Upper lobe of left lung (tissue), 6 donors: ENCODE measurements around the gene MEGF6. TPM values are rescaled to one million over a fixed set of nuclear protein-coding genes. Genes with fewer than 3 reads are reported as not detected.

Experiments
- ATAC-seq, 2 donors: fragments of 200-7000 bp; cut with Tn5 transposase; one replicate each; pipeline ENCODE4 v1.9.1; 2022; ENCODE audit warnings: mild to moderate bottlenecking in 2 of 2, moderate library complexity in 2 of 2; ENCODE audit not compliant: low FRiP score in 2 of 2
- DNase-seq, 2 donors: peaks; one replicate each; pipeline ENCODE4 v3.0.0-alpha.2; 2019 to 2020
- H3K27ac ChIP-seq, 4 donors: fragments of 200-600 bp; sonication (generic); one replicate each; pipeline ENCODE4 v1.5.1; 2016 to 2019
- H3K27me3 ChIP-seq, 4 donors: fragments of 200-600 bp; sonication (generic); one replicate each; pipeline ENCODE4 v1.5.1; 2017 to 2019
- H3K36me3 ChIP-seq, 4 donors: fragments of 200-600 bp; sonication (generic); one replicate each; pipeline ENCODE4 v1.5.1; 2016 to 2019
- H3K4me1 ChIP-seq, 4 donors: fragments of 200-600 bp; sonication (generic); one replicate each; pipeline ENCODE4 v1.5.1; 2018 to 2019
- H3K4me3 ChIP-seq, 4 donors: fragments of 200-600 bp; sonication (generic); one replicate each; pipeline ENCODE4 v1.5.1; 2017 to 2019; ENCODE audit warnings: mild to moderate bottlenecking in 2 of 4, moderate library complexity in 1 of 4
- H3K9me3 ChIP-seq, 4 donors: fragments of 200-600 bp; sonication (generic); one replicate each; pipeline ENCODE4 v1.5.1; 2018 to 2019
- CTCF ChIP-seq, 6 experiments: fragments of 450-650 bp in 4 of 6; fragments of 200-600 bp in 2 of 6; sonication (generic) in 2 of 6; IDR thresholded peaks; one replicate each; pipeline ENCODE4 v1.5.1; 2016 to 2019; ENCODE audit warnings: antibody characterized with exemption in 6 of 6
- EP300 ChIP-seq, 4 donors: sonication (generic); formaldehyde crosslinking; IDR thresholded peaks; one replicate each; pipeline ENCODE4 v1.5.1; 2017; ENCODE audit warnings: antibody characterized with exemption in 4 of 4, control low read depth in 2 of 4
- POLR2A ChIP-seq, 4 donors: fragments of 450-650 bp; IDR thresholded peaks; one replicate each; pipeline ENCODE4 v1.5.1; 2016 to 2017; ENCODE audit warnings: antibody characterized with exemption in 4 of 4, mild to moderate bottlenecking in 2 of 4
- POLR2AphosphoS5 ChIP-seq, 2 donors: sonication (generic); formaldehyde crosslinking; IDR thresholded peaks; one replicate each; pipeline ENCODE4 v1.5.1; 2017; ENCODE audit warnings: antibody characterized with exemption in 2 of 2
- WGBS, 2 donors: methylation state at CpG; one replicate each; pipeline ENCODE4 v1.1.5; 2017 to 2018; 5-methylcytosine and 5-hydroxymethylcytosine counted together
- total RNA-seq, 6 donors: library from RNA; depleted of rRNA in 4 of 6; stranded (reverse); fragments of >200 nt in 4 of 6; gene quantifications; one replicate each; pipeline versions ENCODE4 v1.1.0 to v1.2.1, GENCODE V29; 2016 to 2021
- donor health status: DM: no; HTN: no; CAD: no; lungs with moderate emphysema.
- donor health status: DM: no; HTN: yes; CAD: no; lungs with severe emphysema.

Gene MEGF6
- total RNA-seq, 6 donors from 2014 or later = 23.8 to 128 (median 83.5) TPM

- 88 to 90% methylated on average over 4 to 31 of the region's 36 CpGs for WGBS, 2 donors
- no peak overlapping the region for H3K4me3 ChIP-seq
- no peak overlapping the region for H3K27ac ChIP-seq
- peaks cover 2 to 11% (median 5%) of the 10 kb centered on the region in 4 donors for H3K4me1 ChIP-seq
- H3K9me3 ChIP-seq = no peaks in the 10 kb centered on the region
- peak in 1 of 2 donors; percentile 82 for DNase-seq
- H3K27me3 ChIP-seq = no peaks in the 10 kb centered on the region
- TF ChIP-seq EP300 (IDR thresholded peaks at IDR 0.05) = no peak
- no peak for TF ChIP-seq CTCF (IDR thresholded peaks at IDR 0.05)
- no peak for TF ChIP-seq POLR2A (IDR thresholded peaks at IDR 0.05)
- no peak for TF ChIP-seq POLR2AphosphoS5 (IDR thresholded peaks at IDR 0.05)
- no peak for ATAC-seq
- H3K36me3 ChIP-seq = peaks cover 0 to 39% (median 10%) of the 10 kb centered on the region in 4 donors
Measured at GRCh38 chr1:3495776-3496745, 115.2 kb downstream of the MEGF6 start.

- TF ChIP-seq POLR2A (IDR thresholded peaks at IDR 0.05) (no peak), POLR2AphosphoS5 (IDR thresholded peaks at IDR 0.05) (no peak), CTCF (IDR thresholded peaks at IDR 0.05) (no peak), EP300 (IDR thresholded peaks at IDR 0.05) (no peak)
- Histone ChIP-seq H3K27ac (no peak overlapping the region), H3K4me3 (no peak overlapping the region), H3K36me3 (peaks cover 0 to 36% (median 11%) of the 10 kb centered on the region in 4 donors), H3K4me1 (peaks cover 2 to 12% (median 6%) of the 10 kb centered on the region in 4 donors), H3K9me3 (no peaks in the 10 kb centered on the region), H3K27me3 (no peaks in the 10 kb centered on the region)
- peak in 1 of 2 donors; percentile 85 for DNase-seq
- ATAC-seq = no peak
- 82 to 95% methylated on average over 9 to 23 of the region's 34 CpGs for WGBS, 2 donors
Measured at GRCh38 chr1:3494321-3495308, 116.7 kb downstream of the MEGF6 start.

DNA sequence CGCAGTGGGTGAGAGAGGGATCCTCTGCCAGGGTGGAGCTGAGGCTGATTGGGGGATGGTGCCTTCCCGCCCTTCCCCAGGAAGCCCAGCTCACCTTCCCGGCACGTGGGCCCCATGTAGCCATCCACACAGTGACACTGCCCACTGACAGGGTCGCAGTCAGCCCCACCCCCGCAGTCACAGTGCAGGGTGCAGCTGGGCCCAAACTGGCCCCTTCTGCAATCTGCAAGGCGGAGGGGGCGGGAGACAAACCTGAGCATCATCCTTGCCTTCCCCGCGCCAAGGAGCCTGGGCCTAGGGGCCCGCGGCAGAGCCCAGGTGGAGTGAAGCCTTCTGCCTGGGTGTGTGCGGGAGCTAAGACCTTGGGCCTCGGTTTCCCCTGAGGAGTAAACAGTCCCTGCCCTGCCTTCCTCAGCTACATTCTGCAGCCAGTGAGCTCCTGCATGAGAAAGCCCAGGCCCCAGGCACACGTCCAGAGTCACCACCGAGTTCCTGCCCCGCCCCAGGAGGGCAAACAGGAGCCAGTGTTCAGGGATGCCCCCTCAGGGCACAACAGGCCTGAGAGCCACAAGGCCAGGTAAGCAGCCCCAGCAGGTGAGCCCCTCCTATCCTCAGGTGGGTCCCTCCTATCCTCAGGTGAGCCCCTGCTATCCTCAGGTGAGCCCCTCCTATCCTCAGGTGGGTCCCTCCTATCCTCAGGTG, 118.6 kb downstream of the MEGF6 start:
- ATAC-seq (no peak), DNase-seq (peak in 1 of 2 donors; percentile 71)
- no peak overlapping the region for H3K4me3 ChIP-seq
- TF ChIP-seq CTCF (IDR thresholded peaks at IDR 0.05) (no peak), POLR2A (IDR thresholded peaks at IDR 0.05) (no peak), POLR2AphosphoS5 (IDR thresholded peaks at IDR 0.05) (no peak), EP300 (IDR thresholded peaks at IDR 0.05) (no peak)
- no peaks in the 10 kb centered on the region for H3K27me3 ChIP-seq
- peaks cover 0 to 26% (median 9%) of the 10 kb centered on the region in 4 donors for H3K36me3 ChIP-seq
- H3K4me1 ChIP-seq = peaks cover 2 to 12% (median 6%) of the 10 kb centered on the region in 4 donors
- H3K9me3 ChIP-seq = no peaks in the 10 kb centered on the region
- H3K27ac ChIP-seq = no peak overlapping the region
- 82 to 89% methylated on average over 8 to 17 of the region's 17 CpGs for WGBS, 2 donors
